HG03565 (cell line): ENCODE measurements around the gene KRABD2.
"Not testable (repeated sequence)": the region's sequence is repeated elsewhere in the genome, so short reads cannot be mapped to it uniquely, and the experiment has no call there.

Experiments
- ATAC-seq: cut with Tn5 transposase; IDR thresholded peaks from one replicate; pipeline ENCODE4 v1.9.1; 2021; ENCODE audit warnings: mild to moderate bottlenecking, moderate library complexity; ENCODE audit not compliant: unreplicated experiment

The KRABD2 gene

GRCh38 chr17:8392674-8393469 lies 16.4 kb upstream of the KRABD2 start:
- ATAC-seq: no peak

DNA sequence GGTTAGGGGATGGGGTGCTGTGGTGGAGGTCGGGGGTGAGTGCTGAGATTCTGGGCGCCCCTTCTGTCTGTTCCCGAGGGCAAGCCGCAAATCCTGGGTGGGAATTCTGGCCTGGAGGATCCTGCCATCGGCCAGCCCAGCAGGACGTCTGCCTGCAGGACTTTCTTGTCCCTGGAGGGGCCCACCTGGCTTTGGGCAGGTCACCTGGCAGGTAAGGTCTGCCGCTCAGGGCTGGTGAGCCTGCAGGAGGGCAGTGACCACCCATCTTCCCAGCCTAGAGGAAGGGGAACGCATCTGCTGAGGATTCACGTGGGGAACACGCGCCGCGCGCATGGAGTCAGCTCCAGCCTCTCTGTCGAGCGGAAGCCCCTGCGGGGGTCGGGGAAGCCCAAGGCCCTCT lies 15.8 kb upstream of the KRABD2 start:
- no peak for ATAC-seq

GRCh38 chr17:8391711-8392110 lies 15.2 kb upstream of the KRABD2 start:
- no peak for ATAC-seq

- no peak for ATAC-seq
These were observed 11.6 kb upstream of the KRABD2 start for GRCh38 chr17:8387914-8388651.

- ATAC-seq: no peak
These were observed 10.3 kb upstream of the KRABD2 start for GRCh38 chr17:8386841-8387240.

DNA sequence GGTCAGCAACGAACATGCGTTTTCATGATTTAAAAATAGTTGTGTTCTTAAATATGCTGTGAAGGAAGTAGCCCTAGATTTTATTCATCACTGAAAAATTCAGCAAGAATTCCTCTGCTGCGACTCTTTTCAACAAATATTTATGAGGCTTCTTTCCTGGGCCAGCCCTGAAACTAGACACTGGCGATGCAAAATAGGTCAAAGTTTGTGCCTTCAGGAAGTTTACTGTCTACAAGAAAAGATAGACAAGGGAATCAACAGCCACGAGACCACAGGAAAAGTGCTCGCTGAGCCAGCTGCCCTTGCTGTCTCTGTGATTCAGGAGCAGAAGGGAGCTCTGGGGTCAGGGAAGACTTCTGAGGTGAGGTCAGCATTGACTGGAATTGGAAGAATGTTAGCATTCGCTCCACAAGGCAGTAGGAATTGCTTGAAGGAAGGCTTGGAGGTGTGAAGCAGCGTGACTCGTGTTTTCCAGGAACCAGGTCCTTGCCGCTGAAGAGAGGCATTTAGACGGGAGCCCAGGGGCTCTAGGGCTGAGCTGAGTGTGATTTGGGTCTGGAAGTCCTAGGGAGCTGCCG lies 8.4 kb upstream of the KRABD2 start:
- no peak for ATAC-seq

DNA sequence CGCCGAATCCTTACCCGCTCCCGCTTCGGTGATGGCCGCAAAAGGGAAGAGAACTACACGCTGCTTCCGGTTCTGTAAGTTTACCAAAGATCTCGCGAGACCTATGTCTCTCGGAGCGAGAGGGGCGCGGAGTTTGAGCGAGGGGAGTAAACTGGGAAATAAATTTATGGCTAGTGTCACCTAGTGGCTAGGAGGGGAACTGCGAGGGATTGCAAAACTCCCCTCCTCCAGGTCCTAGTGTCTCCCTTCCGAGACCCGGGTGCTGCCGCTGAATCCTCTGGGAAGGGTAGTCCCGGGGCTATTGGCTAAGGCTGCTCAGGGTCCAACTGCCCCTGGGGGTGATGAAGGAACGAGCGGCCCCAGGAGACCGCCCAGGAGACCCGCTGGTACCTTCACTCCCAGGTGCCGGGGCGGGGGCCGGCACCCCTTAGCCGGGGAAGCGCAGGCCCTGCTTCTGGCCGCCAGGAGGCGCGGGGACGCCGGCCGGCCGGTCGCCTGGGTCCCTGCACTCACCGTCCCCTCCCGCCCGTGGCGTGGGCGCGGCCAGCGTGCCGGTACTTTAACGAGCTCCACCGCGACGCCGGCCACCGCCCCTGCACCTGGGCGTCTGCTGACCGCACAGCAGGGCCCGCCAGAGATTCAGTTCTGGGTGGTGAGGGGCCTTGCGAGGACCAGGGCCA lies 6.8 kb upstream of the KRABD2 start, which contains the start of gene RPL26:
RPL26 (minus strand) TSS at position 51 of the 680 bp plus-strand sequence. CDS start 883 bp downstream, outside the sequence.
- peak; percentile 79 for ATAC-seq

DNA sequence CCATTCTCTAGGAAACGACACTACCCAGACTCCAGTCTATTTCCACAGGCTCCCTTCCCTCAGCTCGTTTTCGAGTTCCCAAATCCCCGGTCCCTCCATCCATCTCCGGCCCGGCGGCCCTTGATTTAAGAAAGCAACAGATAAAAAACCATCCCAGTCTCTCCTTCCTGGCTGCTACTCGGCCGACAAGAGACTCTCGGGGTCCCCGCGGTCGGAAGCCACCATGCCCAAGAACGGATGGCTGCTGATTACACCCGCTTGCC lies 6.3 kb upstream of the KRABD2 start:
- no peak for ATAC-seq

DNA sequence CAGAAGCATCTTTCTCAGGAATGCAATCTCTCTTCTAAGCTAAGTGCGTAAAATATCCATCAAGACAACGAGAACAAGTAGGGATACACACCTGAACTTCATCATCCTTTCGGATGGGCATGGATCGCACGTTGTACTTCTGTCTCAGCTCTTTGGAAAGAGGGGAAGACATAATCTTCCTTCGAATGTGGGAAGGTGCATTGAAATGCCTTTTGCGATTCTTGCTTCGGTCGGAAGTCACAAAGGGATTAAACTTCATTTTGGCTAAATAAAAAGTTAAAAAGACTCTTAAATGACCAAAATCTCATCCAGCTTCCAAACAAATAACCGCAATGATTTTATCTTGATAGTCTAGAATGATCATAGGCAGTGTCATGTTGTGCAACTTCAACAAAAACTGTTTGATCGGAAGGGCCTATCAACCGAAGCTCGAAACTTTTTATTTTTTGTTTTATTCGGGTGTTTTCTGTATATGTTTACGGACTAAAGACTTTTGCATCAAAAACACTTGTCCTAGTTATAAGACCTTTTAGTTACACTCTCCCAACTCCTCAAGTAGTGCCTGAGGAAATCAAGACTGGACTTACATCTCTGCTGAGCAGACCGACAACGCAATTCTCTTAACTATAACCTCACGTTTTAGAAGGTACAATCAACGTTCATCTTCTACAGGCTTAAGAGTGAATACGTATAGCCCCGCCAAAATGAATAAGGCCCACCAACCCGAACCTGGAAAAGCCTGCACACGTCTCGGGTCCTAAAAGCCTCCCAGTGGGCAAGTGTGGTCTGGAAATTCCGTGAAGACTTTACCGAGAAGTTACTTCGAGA lies 5.8 kb upstream of the KRABD2 start:
- no peak for ATAC-seq

DNA sequence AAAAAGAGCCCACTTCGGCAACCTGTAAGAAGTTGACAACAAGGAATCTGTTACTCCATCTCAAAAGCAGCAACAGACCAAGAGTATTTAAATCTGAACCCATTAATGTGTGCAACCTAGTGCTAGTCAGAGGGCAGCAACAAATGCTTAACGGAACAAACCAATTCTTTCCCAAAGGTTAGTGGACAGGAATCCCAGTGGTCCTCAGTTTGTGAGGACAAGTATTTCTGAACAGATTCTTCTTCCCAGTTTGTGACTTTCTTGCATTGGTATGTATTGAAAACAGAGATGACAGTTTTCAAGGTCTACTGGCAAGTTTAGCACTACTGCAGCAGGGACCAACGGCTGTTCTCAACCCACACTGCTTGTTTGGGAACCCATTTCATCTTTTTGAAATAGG lies 3.5 kb upstream of the KRABD2 start:
- no peak for ATAC-seq

GRCh38 chr17:8378117-8378516 lies 1.6 kb upstream of the KRABD2 start:
- ATAC-seq: not testable (repeated sequence)

- ATAC-seq: no peak
These were observed 918 bp upstream of the KRABD2 start for GRCh38 chr17:8377422-8377821.

- ATAC-seq: no peak
These were observed 705 bp downstream of the KRABD2 start for GRCh38 chr17:8375738-8376259.

- ATAC-seq: not testable (repeated sequence)
These were observed 2.6 kb downstream of the KRABD2 start for GRCh38 chr17:8373856-8374255.

DNA sequence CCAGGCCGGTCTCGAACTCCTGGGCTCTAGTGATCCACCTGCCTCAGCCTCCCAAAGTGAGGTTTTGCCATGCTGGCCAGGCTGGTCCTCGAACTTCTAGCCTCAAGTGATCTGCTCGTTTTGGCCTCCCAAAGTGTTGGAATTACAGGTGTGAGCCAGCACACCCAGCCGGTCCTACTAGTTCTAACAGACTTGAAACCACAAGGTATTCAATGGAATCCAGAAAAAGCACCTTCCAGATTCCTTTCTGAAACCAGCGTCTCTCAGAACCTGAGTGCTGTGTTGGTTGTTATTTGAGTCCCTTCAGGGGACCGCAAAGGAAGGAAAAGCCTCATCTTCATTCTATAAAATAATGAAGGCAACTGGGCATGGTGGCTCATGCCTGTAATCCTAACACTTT lies 4.1 kb downstream of the KRABD2 start:
- no peak for ATAC-seq

DNA sequence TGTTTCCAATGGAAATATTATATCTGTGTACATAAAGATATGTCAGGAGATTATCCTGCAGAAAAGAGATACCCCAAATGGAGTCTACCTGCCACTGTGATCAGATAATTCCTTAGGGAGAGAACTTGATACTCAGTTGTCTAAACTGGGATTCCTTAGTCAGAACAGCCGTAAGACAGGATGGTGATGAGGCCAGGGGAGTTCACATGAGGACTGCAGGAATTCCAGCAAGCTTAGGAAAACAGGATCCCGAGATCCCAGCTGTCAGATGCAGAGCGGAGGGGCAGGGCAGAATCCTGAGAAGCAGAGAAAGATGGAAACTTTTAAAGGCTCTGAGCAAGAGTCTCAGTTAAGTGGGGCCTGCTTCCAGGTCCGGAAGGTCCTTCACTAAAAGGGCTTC lies 4.7 kb downstream of the KRABD2 start:
- no peak for ATAC-seq

- no peak for ATAC-seq
These were observed 6.6 kb downstream of the KRABD2 start for GRCh38 chr17:8369944-8370343.

DNA sequence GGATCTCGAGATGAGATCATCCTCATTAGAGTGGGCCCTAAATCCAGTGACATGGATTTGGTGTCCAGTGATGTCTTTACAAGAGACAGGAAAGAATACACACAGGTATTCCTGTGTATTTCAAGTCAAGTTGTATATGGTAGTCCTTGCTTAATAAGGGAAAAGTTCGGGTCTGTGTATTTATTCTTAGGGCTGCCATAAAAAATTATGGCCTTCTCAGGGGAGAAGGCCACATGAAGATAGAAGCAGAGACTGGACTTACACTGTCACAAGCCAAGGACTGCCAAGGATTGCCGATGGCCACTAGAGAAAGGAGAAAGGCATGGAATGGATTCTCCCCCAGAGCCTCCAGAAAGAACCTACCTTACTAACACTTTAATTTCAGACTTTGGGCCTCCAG lies 8.3 kb downstream of the KRABD2 start:
- no peak for ATAC-seq

- ATAC-seq: no peak
These were observed 10.3 kb downstream of the KRABD2 start for GRCh38 chr17:8366231-8366630.

GRCh38 chr17:8365143-8365542 lies 11.4 kb downstream of the KRABD2 start:
- ATAC-seq: no peak
